Measurements from ENCODE around the gene TRAF3. TPM values are rescaled to one million over a fixed set of nuclear protein-coding genes. Genes with fewer than 3 reads are reported as not detected.
A peak's percentile ranks its signal among the peaks of the same experiment; 100 is the strongest.

The TRAF3 gene
- total RNA-seq, 1 experiment from 2014 or later = 15.1 TPM

DNA sequence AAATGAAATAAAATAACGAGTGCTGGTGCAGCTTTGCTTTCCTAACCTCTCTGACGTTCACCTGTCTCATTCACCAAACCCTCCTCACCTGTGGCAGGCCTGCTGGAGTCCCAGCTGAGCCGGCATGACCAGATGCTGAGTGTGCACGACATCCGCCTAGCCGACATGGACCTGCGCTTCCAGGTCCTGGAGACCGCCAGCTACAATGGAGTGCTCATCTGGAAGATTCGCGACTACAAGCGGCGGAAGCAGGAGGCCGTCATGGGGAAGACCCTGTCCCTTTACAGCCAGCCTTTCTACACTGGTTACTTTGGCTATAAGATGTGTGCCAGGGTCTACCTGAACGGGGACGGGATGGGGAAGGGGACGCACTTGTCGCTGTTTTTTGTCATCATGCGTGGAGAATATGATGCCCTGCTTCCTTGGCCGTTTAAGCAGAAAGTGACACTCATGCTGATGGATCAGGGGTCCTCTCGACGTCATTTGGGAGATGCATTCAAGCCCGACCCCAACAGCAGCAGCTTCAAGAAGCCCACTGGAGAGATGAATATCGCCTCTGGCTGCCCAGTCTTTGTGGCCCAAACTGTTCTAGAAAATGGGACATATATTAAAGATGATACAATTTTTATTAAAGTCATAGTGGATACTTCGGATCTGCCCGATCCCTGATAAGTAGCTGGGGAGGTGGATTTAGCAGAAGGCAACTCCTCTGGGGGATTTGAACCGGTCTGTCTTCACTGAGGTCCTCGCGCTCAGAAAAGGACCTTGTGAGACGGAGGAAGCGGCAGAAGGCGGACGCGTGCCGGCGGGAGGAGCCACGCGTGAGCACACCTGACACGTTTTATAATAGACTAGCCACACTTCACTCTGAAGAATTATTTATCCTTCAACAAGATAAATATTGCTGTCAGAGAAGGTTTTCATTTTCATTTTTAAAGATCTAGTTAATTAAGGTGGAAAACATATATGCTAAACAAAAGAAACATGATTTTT lies 128.2 kb downstream of the TRAF3 start:
- no peak for DNase-seq (ENCODE audit: extremely low read depth, low read depth)

DNA sequence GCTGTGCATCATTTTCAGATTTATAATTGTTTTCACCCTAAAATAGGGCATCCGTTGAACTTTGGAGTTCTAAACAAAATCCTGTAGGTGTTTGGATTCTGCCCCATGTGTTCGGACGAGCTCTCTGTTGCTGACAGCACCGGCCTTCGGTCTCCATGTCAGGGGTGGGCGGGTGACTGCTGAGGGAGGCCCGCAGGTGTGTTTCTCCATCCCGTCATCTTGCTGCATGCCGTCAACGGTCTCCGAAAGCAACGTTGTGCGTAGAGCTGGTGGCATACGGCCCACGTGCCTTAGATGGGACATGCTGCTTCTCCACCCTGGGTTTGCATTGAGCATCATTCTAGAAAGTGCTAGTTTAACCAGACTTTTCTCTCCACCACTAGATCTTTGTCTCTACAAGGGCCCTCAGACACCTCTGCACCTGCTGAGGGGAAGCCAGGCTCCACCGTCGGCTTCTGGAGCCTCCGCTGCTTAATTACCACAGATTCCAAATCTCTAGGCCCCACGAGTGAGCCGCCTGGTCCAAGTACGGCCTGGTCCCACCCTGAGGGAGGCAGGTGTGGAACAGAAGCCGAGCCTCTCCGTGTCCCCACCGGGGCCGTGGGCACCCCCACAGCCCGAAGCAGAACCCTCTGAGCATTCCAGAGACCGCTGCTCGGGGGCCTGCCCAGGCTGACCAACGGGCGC lies 129.5 kb downstream of the TRAF3 start:
- no peak for DNase-seq (ENCODE audit: extremely low read depth, low read depth)

DNA sequence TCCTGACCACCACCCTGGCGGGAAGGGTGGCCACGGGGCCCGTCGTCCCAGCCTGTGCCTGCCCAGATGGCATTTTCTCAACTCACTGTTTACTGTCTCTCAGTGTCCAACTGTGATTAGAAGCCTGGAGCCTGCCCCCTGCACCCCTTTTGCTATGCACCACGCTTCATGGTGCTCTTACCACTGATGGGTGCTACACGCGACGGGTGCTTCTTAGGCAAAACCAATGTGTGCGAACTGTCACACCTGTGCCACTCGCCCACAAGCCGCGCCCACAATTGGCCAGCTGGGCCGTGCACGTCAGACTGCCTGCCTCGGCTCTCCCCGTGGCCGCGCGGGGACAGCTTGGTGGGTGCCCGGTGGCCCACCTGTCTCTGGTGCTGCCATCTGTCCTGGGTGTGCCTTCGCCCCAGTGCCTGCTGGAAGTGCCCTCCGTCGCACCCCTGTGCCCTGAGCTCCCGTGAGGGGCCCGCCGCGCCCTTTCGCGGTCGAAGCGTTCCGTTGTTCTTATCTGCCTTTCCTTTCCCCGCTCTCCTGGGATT lies 130.1 kb downstream of the TRAF3 start:
- no peak for DNase-seq (ENCODE audit: extremely low read depth, low read depth)

DNA sequence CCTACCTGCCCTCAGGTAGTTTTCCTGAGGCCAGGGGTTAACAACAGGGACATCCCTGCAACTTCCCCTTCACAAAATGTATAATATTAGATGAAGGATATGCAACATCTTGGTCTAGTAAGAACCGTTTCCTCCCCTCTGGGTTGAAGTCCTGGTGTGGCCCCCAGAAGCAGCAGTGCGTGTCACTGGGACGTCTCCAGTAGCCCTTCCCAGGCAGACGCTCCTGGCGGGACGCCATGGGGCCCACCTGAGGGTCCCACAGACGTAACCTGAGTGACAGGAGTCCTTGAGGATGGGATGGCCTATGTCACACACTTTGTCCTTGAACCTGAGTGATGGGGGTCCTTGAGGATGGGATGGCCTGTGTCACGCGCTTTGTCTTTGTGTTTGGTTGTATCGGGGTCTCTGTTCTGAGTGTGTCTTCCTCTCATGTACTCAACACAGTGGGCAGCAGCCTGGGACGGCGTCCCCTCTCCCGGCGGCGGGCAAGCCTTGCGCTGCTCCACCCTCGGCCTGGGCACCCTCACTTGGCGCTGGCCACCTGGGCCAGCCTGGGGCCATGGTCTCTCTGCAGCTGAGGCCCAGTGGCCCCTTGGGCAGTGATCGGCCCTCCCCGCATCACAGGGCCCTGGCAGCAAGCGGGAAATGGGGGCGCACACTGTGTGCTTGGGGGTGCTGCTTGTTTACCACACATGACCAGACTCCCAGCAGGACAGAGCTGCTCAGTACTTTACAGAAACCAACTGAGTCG lies 130.9 kb downstream of the TRAF3 start:
- DNase-seq (ENCODE audit: extremely low read depth, low read depth) = no peak

DNA sequence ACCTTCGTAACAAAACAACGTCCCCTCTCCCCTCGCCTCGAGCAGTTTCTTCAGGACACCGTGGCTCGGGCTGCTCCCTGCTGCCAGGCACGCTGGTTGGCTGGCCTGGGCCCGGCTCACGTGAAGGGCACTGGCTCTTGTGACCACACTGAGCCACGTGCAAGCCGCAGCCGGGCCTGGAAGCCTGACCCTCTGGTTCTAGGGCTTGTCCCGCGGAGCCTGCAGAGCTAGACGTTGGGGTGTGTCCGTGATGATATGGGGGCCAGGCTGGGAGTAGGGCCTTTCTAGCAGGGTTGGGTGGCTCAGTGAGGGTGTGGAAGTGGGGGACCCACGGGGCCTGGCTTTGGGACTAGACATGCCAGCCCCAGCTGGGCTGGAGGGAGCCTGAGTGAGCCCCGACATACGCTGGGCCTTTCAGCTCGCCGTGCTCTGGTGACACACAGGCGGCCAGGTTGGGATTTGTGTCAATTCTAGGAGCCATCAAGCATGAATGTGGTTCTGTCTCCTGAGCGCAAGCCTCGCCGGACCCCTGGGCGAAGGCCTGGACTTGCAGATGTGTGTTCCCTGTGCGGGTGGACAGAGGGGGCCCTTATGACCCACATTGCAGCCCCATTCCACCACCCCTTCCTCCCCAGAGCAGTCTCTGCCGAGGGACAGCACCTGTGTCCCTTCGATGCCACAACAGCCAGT lies 131.7 kb downstream of the TRAF3 start:
- no peak for DNase-seq (ENCODE audit: extremely low read depth, low read depth)

DNA sequence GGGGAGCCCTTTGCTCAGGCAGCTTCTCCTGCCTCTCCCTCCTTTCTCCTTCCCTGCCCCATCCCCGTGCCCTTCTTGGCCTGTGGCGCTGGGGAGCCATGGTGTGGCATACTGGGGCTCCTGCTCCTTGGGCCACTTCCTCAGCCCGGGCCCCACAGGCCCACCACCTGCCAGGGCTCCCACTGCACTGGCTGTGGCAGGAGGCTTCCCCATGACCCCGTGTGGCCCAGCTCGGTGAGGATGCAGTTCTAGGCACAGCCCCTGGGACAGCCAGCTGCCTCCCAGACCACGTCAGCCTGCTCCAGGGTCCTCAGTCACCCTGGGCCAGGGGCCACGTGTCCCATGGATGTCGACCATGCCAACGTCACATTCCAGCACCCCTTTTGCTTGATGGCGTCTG lies 132.2 kb downstream of the TRAF3 start:
- no peak for DNase-seq (ENCODE audit: extremely low read depth, low read depth)

DNA sequence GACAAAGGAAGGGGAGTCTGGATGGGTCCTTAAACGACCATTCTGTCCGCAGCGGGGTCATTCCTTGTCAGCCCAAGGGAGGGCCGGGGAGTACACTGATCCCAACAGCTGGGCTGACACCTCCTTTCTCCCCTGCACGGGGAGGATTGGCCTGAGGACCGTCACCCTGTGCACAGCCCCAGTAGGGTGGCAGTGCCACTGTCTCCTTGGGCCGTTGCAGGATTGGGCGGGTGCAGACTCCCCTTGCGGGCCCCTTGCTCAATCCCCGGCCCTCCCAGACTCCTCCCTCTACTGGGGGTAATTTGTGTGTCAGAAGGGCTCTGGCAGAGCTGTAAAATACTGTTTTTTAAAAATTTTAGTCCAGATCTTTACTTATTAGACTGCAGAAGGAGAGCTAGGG lies 132.7 kb downstream of the TRAF3 start:
- DNase-seq (ENCODE audit: extremely low read depth, low read depth) = no peak

- DNase-seq (ENCODE audit: extremely low read depth, low read depth) = no peak
These were observed 133.2 kb downstream of the TRAF3 start for GRCh38 chr14:102910442-102910841.

DNA sequence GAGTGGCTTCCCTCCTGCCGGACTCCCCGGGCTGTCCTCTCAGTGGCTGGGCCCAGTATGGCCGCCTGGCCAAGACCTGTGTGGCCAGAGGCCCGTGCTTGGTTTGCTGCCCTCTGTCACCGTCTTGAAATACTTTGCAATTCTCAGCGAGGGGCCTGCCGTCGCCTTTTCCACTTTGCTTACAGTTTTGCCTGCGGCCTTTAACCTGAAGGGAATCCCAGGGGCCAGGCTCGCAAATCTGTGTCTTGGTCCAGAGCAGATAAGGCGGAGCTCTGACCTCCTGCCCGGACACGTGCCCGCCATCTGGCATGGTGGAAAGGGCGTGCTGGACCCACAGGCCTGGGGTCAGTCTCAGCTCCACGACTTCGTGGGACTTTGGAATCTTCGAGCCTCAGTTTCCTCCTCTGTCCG lies 134.3 kb downstream of the TRAF3 start:
- DNase-seq (ENCODE audit: extremely low read depth, low read depth) = no peak

DNA sequence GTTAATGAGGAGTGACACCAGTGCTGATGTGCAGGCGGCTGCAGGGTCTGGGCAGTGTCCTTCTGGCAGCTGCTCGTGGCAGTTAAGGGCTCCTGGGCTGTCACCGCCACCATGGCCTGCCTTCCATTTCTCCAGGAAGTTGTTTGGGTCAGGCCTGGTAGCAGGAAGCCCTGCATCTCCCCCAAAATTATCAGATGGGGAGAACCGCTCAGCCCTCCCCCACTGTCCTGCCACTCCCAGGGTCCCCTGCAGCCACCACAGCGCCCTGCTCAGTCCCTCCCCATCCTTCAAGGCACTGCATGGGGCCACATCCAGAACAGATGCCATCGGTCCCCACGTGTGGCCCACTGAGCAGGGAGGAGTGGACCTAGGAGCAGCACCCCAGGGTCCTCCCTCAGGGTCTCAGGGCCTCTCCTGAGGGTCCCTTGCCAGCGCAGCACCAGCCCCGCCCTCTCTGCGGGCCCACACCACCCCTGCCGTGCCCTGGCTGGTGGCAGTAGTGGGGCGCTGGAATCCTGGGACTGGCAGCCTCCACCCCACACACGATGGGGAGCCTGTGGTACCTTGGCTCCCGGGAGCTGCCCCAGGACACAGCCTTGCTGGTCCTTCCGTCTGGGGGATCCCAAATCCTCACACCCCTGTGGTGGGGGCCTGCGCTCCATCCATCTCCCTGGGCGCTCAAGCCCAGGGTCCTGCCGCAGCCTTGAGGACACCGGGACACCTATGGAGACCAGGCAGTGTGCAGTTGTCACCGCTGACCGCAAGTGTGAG lies 134.9 kb downstream of the TRAF3 start:
- no peak for DNase-seq (ENCODE audit: extremely low read depth, low read depth)

DNA sequence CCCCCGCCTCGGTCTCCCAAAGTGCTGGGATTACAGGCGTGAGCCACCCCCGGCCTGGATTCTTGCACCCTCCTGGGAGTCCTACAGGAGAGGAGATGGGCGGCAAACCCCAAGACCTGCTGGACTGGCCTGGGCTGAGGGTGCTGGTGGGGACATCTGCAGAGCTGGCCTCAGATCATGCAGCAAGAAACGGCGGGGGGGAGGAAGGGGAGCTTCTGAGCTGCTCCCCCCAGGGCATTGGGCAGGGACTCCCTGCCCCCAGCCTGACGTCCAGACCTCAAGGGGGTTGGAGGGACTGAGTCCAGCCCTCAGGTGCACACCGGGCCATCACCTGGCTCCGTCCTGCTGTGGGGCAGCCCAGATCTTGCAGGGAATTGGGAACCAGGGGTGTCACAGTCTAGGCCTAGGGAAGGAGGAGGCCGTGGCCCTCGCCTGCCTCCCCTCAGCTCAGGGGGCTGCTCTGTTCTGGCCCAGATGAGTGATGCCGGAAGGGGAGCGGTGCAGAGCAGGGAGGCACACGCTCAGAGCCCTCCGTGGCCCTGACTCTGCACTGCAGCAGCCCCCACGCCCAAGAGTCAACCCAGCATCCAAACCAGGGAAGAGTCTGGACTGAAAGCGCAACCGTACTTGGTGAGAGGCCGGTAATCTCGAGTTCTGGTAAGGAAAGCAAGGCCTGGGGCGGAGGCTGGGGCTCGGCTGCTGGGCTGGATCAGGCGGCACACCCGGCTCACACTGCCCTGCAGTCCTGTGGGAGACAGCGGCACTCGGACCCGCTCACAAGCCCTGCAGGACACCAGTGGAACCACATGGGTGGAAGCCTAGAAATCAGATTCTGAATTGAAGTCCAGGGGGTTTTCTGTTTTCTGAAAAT lies 136.3 kb downstream of the TRAF3 start:
- no peak for DNase-seq (ENCODE audit: extremely low read depth, low read depth)

- no peak for DNase-seq (ENCODE audit: extremely low read depth, low read depth)
These were observed 137.4 kb downstream of the TRAF3 start for GRCh38 chr14:102914474-102915291.

- DNase-seq (ENCODE audit: extremely low read depth, low read depth) = no peak
These were observed 138.3 kb downstream of the TRAF3 start for GRCh38 chr14:102915292-102916110.

- no peak for DNase-seq (ENCODE audit: extremely low read depth, low read depth)
These were observed 139.3 kb downstream of the TRAF3 start for GRCh38 chr14:102916347-102917055.

- DNase-seq (ENCODE audit: extremely low read depth, low read depth) = no peak
These were observed 139.8 kb downstream of the TRAF3 start for GRCh38 chr14:102917056-102917385.

- peak; percentile 13 for DNase-seq (ENCODE audit: extremely low read depth, low read depth)
These were observed 140.4 kb downstream of the TRAF3 start for GRCh38 chr14:102917469-102918211.
